ENCODE data around the gene BMI1.
"Not testable (repeated sequence)": the region's sequence is repeated elsewhere in the genome, so short reads cannot be mapped to it uniquely, and the experiment has no call there.

BMI1 gene

DNA sequence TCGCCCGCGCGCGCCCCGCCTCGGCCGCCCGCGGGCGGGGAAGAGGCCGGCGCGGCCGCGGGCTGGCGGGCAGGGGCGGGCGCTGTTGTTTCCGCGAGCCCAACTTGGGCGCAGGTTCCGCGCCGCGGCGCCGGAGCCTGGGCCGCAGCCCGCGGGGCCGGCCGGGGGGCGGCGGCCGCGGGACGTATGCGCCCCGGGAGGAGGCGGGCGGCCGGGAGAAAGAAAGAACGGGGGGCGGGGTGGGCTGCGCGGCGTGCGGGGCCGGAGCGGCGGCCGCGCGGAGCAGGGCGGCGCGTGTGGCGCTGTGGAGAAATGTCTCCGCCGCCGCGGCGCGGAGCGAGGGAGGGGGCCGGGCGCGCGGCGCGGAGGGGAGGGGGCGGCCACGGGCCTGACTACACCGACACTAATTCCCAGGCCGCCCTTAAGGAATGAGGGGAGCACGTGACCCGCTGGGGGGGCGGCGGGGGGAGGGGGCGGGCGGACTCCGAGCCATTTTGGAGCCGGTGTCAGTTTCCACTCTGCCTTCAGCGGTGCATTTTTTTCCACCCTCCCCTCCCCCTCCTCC, at the start of gene BMI1:
Gene BMI1 (plus strand): TSS at position 509 of the 565 bp plus-strand sequence. CDS start 5,351 bp downstream, outside the sequence.
- DNase-seq (ENCODE audit: low read depth in 2 of 2): peak in 1 of 2 donors; percentile 55

GRCh38 chr10:22271786-22272185, 49.1 kb upstream of the BMI1 start:
- DNase-seq (ENCODE audit: low read depth in 2 of 2): no peak

- DNase-seq (ENCODE audit: low read depth in 2 of 2): no peak
These were observed 42.5 kb upstream of the BMI1 start for GRCh38 chr10:22278441-22278782.

GRCh38 chr10:22280078-22280477, 40.8 kb upstream of the BMI1 start:
- no peak for DNase-seq (ENCODE audit: low read depth in 2 of 2)

GRCh38 chr10:22285130-22285529, 35.8 kb upstream of the BMI1 start:
- no peak for DNase-seq (ENCODE audit: low read depth in 2 of 2)

DNA sequence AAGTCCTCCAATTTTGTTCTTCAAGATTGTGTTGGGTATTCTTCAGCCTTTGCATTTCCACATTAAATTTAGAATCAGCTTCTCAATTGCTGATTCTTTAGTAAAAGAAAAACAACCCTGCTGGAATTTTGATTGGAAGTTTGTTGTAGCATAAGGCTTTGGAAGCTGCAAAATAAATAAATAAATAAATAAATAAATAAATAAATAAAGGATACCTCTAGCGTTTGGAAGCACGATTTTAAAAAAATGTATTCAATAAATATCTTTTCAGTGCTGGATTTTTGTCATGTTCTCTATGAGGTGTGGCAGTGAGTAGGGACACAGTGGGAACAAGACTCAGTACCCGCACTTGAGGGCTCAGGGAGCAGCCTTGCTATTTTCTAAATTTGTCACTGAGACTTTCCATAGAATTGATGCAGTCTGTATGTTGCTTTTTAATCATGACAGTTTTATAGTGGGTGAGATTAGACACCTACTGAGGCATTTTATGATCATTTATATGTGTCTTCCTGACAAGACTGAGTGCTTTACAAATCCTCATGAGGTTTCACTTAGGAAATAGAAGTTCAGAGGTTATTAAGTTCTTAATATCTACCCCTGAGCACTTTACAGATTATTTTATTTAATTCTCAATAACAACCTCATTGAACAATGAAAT, 27.0 kb upstream of the BMI1 start:
- DNase-seq (ENCODE audit: low read depth in 2 of 2): no peak

DNA sequence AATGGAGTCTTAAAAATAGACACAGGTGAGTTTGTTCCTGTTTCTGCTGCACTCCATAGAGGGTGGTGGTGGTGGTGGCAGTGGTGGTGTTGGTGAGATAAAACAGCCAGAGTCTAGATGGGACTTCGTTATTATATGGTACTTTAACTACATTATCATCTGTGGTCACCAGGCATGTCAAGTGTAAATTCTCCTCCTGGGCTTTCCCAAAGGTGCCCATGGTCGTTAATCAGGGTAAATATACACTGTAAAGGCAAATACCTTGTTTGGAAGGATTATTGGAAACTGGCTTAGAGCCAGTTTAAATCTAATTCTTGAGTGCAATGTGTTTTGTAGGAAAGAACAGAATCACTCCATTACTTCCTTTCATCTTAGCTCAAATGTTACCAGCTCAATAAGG, 26.2 kb upstream of the BMI1 start:
- no peak for DNase-seq (ENCODE audit: low read depth in 2 of 2)

DNA sequence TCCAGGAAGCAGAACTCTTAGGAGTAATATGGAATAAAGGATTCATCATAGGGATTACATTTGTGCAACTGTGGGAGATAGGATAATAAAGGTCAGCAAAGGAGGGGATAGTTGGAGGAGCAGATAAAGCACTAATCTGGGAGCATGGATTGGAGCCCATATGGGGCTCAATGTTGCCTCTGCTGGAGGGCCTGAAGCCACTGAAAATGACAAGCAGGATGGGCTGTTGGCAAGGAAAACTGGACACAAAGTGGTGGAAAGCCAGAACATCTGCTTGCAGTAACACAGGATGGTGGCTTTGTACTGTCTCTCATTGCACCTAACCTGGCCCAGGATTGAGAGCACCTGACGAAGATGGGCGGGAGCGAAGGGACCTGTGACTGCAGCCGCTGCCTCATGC, 19.7 kb upstream of the BMI1 start:
- DNase-seq (ENCODE audit: low read depth in 2 of 2): no peak

DNA sequence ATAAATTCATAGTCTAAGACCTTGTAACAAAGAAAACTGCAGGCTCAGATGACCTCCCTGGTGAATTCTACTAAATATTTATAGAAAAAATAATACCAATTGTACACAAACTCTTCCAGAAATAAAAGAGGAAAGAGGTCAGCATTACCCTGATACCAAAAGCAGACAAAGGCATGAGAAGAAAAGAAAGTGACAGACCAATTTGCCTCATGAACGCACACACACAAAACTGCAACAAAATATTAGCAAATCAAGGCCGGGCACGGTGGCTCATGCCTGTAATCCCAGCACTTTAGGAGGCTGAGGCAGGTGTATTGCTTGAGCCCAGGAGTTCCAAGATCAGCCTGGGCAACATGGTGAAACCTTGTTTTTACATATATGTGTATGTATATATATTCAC, 17.4 kb upstream of the BMI1 start:
- DNase-seq (ENCODE audit: low read depth in 2 of 2): no peak

DNA sequence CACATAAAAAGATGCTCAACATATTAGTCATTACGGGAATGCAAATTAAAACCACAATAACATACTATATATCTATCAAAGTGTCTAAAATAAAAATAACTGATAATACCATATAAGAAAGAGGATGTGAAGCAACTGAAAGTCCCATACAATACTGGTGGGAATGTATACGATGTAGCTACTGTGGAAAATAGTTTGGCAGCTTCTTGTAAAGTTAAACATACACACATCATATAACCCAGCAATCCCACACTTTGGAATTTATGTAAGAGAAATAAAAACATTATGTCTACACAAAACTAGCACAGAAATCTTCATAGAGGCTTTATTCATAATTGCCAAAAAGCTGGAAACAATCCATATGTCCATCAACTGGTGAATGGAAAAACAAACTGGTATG, 15.2 kb upstream of the BMI1 start:
- DNase-seq (ENCODE audit: low read depth in 2 of 2): no peak

- DNase-seq (ENCODE audit: low read depth in 2 of 2): no peak
These were observed 12.5 kb upstream of the BMI1 start for GRCh38 chr10:22308390-22308789.

- DNase-seq (ENCODE audit: low read depth in 2 of 2): no peak
These were observed 11.5 kb upstream of the BMI1 start for GRCh38 chr10:22309180-22310000.

GRCh38 chr10:22310012-22310411, 10.9 kb upstream of the BMI1 start:
- DNase-seq (ENCODE audit: low read depth in 2 of 2): not testable (repeated sequence)

DNA sequence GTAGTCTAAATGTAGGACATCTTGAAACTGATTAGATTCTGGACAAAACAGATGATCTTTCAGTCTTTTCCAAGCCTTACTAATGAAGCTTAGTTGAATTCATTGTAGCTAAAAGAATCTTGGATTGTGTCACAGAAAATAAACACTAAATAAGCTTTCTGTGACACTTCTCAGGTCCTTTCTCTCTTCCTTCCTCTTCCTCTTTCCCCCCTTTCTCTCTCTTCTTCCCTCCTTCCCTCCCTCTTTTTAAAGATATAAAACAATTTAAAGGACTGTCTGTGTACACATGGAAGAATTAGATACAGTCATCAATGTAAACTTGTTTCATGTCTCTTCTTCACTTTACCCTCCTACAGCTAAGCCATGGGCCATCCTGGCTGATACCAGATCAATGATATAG, 10.0 kb upstream of the BMI1 start:
- no peak for DNase-seq (ENCODE audit: low read depth in 2 of 2)

- no peak for DNase-seq (ENCODE audit: low read depth in 2 of 2)
These were observed 6.0 kb upstream of the BMI1 start for GRCh38 chr10:22314852-22315251.

- no peak for DNase-seq (ENCODE audit: low read depth in 2 of 2)
These were observed 5.2 kb upstream of the BMI1 start for GRCh38 chr10:22315455-22316285.

DNA sequence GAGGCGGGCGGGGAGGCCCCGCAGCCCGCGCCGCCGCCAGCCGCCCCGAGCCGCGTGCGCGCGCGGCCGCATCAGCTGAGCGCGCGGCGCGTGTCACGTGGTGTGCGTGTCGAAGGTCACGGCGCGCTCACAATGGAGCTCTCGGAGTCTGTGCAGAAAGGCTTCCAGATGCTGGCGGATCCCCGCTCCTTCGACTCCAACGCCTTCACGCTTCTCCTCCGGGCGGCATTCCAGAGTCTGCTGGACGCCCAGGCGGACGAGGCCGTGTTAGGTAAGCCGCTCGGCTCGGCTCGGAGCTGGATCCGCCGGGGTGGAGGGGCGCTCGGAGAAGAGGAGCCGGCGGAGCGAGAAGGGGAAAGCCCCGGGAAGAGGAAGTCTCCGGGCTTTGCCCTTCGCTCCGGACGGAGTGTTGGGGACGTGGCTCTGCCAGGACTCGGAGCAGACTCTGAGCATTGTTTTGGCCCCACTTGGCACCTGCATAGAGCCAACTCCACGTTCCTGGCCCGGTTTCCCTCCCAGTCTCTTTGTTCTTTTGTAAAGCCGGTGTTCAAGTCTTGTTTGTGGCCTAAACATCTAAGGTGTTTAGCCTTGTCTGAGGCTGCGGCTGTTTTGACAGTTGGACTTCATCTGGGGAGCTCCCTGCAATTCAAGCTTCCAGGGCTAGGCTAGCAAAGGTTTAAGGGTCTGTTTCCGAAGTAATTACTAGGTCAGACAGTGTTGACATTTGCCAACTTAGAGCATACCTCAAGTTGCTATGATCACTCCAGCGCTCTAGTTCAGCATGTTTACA, 4.4 kb upstream of the BMI1 start, which contains the start of gene COMMD3:
Gene COMMD3 (plus strand): TSS at position 103 of the 790 bp plus-strand sequence. CDS start 30 bp downstream, at position 133.
- peak in 1 of 2 donors; percentile 67 for DNase-seq (ENCODE audit: low read depth in 2 of 2)

- DNase-seq (ENCODE audit: low read depth in 2 of 2): no peak
These were observed 3.9 kb upstream of the BMI1 start for GRCh38 chr10:22317076-22317370.

GRCh38 chr10:22317771-22318565, 2.9 kb upstream of the BMI1 start:
- no peak for DNase-seq (ENCODE audit: low read depth in 2 of 2)

GRCh38 chr10:22318772-22319171, 2.1 kb upstream of the BMI1 start:
- no peak for DNase-seq (ENCODE audit: low read depth in 2 of 2)

DNA sequence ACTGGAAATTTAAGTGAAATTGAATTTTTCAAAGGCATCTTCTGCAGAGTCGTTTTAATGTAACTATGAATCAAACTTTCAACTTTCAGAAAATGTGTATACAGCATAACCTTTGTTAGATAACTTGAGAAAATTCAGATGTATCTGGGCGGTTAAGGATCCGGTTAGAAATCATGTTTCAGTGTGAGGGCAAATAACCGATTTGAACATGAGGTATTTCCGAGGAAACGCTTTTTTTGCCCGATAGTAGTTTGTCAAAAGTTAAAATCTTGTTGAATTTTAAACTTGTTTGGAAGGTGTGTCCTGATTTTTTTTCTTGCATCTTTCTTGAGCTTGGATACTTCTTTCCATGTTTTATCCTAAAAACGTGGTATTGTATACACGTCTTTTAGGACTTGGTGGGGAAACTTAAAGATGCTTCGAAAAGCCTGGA, 1.3 kb upstream of the BMI1 start:
- DNase-seq (ENCODE audit: low read depth in 2 of 2): no peak
